Suprapubic skin (tissue), 3 donors: ENCODE measurements around the gene PROX1.

Experiments
- CTCF ChIP-seq, 2 donors: fragments of 200-600 bp in 1 of 2; fragments of 450-650 bp in 1 of 2; sonication (generic) in 1 of 2; IDR thresholded peaks; one replicate each; pipeline ENCODE4 v1.5.1; 2016 to 2019; ENCODE audit warnings: antibody characterized with exemption in 2 of 2, mild to moderate bottlenecking in 1 of 2, moderate library complexity in 1 of 2
- EP300 ChIP-seq: sonication (generic); formaldehyde crosslinking; IDR thresholded peaks from one replicate; pipeline ENCODE4 v1.6.1; 2017; ENCODE audit warnings: antibody characterized with exemption
- POLR2A ChIP-seq, 2 donors: fragments of 450-650 bp; IDR thresholded peaks; one replicate each; pipeline ENCODE4 v1.6.1; 2017; ENCODE audit warnings: antibody characterized with exemption in 2 of 2, mild to moderate bottlenecking in 2 of 2, moderate library complexity in 2 of 2

GRCh38 chr1:213968146-213968825 lies 19.5 kb upstream of the PROX1 start:
- TF ChIP-seq CTCF (IDR thresholded peaks at IDR 0.05) (no peak), POLR2A (IDR thresholded peaks at IDR 0.05) (no peak), EP300 (no peak)
